DMS53 treated with DMSO at 0.1 percent for 48 hours (cell line): Measurements from ENCODE around the gene SCGB2A2.

Experiments used
- DNase-seq: peaks from one replicate; lab custom pipeline; 2025; ENCODE audit not compliant: unreplicated experiment; lab: John Stamatoyannopoulos, UW

Gene SCGB2A2

DNA sequence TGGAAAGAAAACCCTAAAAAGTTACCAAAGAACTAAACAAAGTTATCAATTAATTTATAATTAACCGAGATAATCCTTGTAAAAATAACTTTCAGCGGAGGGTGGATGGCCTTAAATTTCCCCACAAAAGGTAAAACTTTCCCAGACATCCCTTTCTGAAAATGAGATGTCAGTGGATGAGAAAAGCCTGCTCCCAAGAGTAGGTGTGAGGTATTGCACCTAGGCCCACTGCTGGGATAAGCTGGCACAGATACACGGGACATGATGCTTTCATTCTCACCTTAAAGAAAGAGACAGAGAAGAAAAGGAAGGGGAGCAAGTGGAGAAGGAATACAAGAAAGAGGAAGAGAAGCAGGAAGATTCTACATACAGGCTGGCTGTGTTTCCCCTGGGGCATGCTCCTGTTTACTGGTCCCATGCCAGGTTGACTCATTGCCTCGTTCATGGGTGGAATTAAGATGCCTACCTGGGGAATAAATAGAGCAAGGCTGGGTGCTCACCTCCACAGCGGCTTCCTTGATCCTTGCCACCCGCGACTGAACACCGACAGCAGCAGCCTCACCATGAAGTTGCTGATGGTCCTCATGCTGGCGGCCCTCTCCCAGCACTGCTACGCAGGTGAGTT lies at the start of gene SCGB2A2:
TSS of gene SCGB2A2 (plus strand) at position 505 of the 625 bp plus-strand sequence. CDS start at position 564, 59 bp downstream.
- no peak for DNase-seq

DNA sequence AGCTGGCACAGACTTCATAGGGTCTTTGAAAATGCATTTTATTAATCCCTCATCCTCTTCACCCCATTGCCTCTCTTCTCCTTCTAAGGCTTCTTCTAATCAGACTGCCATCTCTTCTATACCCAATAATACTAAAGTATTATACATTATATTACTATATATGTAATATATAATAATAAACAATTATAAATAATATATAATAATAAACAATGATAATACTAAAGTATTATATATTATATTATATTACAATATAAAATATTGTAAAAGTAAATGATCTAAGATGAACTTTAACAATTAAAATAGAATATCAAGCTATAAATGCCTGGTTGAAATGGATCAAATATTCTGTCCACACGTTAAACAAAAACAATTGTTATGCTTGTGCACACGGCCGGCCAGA lies 48.5 kb upstream of the SCGB2A2 start:
- no peak for DNase-seq

DNA sequence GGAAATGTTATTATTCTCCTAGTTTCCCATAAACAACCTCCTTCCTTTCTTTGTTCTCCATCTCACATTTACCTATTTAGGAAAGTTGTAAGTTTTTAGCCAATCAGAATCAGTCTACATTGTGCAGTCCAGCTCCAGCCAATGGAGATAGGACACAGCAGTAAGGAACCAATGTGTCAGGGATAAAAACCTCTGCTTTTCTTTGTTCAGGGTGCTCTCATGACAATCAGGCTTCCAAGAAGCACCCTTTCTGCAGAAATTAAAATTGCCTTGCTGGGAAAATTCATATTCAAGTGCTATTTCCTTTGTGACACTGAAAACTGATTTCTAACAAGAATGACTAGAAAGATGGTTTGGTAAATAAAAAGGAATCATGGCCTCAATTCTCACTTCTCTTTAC lies 46.9 kb upstream of the SCGB2A2 start:
- no peak for DNase-seq

DNA sequence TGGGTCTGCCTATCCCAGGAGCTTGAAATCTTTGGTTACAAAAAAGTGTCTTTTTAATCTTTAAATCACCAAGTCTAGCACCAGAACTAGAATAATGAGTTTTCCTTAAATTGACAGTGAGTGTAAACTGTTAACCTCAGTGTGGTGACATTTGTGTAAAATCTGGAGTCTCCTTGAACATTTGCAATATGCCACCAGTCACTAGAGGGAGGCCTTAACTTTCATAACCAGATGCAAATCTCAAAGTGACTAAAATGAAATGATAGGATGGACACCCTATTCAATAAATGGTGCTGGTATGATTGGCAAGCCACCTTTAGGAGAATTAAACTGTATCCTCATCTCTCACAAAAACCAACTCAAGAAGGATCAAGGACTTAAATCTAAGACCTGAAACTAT lies 36.2 kb upstream of the SCGB2A2 start:
- DNase-seq, result no peak

DNA sequence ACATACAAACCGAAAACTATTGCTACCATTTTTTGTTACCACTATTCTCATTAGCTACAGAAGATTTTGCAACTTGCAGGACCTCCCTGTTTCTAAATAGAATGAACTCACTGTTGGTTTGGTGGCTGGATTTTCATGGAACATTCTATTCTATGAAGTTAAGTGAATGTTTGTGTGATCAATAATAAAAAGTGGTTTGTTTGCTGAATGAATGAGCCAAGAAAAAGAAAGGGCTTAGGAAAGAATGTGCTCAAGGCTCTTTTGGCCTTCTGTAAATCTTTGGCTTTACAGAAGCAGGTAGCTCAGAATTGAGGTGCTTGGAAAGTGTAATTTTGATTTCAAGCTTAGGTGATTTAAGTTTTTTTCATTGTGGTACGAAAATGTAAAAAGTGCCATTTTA lies 33.8 kb upstream of the SCGB2A2 start:
- no peak for DNase-seq

DNA sequence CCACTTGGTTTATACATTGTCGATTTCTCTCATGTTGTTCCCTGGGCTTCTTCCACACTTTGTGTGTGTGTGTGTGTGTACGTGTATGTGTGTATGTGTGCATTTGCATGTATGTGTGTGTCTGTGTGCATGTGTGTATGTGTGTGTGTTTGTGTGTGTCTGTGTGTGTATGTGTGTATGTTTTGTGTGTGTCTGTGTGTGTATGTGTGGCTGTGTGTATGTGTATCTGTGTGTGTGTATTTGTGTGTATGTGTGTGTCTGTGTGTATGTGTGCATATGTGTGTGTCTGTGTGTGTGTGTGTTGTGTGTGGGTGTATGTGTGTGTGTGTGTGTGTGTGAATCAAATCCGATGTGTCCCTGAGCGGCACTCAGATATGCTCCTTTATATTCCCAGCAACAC lies 32.5 kb upstream of the SCGB2A2 start:
- no peak for DNase-seq

DNA sequence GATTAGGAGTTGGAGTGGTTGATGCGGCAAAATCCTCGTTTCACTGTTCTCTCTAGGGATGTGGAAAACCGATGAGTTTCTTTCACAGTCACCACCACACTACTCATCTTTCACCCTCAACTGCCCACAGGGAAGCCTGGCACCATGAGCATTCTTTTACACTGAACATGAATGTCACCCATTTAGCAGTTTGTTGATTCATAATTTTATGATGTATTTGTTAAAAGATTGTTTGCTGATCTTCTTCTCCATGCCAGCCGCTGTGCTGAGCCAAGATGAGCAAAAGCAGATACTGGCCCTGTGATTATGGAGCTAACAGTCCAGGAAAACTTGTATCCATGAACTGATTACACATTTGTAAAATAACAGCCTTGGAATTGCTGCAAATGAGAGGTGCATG lies 31.8 kb upstream of the SCGB2A2 start:
- DNase-seq, result no peak

DNA sequence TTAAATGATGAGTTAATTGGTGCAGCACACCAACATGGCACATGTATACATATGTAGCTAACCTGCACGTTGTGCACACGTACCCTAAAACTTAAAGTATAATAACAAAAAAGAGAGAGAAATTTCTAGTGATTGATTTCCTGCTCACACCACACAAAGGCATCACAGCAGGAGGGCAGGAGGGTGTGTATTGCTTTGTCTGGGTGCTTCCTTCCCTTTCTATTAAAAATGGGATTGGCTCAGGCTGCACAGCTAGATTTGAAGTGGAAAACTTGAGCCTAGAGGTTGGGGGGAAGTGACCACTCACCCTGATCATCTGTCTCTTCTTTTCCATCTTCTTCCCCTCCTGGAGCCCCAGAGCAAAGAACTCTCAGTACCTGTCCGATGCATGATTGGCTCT lies 28.9 kb upstream of the SCGB2A2 start:
- DNase-seq, result no peak

DNA sequence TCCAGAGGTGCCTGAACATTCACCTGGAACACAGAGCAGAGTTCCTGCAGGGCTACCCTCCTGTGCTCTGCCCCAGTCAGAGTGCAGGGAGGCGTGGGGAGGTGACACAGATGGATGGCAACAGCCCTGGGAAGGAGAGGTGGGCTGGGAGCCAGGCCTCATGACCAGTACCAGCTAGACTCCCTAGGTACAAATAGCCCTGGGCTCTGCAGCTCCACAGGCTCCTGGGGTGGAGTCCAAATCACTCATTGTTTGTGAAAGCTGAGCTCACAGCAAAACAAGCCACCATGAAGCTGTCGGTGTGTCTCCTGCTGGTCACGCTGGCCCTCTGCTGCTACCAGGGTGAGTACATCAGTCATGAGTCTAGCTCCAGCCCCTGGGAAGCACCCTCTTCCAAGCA lies 27.9 kb upstream of the SCGB2A2 start, which contains the start of gene SCGB1D2:
TSS of gene SCGB1D2 (plus strand) at position 219 of the 400 bp plus-strand sequence. CDS start at position 288, 69 bp downstream.
- DNase-seq, result no peak

DNA sequence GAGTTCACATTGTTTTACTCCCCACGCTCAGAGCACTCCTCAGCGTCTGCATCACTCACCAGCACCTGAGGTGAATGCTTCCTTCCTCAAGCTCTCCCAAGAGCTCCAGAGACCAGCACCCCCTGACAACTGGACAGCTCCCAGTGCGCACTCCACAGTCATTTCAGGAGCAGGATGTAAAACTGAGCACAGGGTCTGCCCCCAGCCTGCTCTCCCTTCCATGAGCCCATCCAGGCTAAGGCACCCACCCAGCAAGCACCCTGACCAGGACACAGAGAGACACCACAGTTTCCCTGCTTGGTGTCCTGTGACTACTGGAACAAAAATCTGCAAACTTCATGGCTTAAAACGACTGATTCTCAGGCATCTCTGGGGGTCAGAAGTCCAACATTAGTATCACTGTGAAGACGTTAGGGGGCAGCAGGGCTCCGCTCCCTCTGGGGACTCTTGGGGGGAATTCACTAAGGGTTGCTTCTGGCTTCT lies 24.6 kb upstream of the SCGB2A2 start:
- DNase-seq, result no peak

DNA sequence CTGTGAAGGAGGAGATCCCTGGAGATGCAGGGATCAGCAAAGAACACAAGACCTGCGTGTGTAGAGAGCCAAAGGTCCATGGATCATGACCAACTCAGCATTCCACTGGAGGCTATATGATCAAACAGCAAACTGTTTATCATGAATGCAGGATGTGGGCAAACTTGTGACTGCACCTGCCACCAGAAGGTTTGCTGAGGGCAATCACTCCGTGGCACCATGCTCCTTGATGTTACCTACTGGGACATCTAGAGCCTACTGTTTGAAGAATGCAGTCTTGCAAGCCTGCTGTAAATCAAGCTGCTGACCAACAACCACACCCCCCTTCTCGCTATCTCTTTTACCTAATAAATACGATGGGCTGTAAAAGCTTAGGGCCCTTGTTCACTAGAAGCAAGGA lies 18.3 kb upstream of the SCGB2A2 start:
- no peak for DNase-seq

DNA sequence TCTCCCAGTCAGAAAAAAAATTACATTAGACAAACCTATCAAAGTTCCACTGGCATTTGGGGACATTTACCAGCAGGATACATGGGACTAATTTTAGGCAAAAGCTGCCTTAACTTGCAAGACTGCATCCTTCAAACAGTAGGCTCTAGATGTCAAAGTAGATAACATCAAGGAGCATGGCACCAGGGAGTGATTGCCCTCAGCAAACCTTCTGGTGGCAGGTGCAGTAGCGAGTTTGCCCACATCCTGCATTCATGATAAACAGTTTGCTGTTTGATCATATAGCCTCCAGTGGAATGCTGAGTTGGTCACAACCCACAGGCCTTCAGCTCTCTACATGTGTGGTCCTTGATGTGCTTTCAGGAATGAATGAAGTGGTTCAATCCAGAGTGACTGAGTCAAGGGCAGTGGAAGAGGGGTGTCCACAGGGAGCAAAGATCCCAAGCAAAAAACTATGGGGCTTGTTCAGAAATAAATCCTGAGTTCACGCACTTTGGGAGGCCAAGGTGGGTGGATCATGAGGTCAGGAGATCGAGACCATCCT lies 15.9 kb upstream of the SCGB2A2 start:
- DNase-seq, result no peak

DNA sequence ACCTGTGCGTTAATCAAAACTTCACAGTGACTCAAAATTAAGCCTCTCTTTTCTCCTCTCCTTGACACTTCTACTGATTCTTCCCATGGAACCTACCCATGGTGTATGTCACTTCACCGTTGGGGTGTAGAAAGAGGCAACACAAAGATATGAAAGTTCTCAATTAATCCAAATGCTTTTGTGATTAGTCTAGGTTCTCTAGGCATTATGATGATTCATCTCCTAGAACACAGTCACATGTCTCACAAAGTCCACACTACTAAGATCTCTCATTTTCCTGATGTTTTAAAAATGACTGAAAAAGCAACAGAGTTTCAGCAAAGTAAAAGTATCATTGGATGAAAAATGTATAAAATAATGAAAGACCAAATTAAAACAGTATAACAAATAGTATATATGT lies 13.7 kb upstream of the SCGB2A2 start:
- no peak for DNase-seq

DNA sequence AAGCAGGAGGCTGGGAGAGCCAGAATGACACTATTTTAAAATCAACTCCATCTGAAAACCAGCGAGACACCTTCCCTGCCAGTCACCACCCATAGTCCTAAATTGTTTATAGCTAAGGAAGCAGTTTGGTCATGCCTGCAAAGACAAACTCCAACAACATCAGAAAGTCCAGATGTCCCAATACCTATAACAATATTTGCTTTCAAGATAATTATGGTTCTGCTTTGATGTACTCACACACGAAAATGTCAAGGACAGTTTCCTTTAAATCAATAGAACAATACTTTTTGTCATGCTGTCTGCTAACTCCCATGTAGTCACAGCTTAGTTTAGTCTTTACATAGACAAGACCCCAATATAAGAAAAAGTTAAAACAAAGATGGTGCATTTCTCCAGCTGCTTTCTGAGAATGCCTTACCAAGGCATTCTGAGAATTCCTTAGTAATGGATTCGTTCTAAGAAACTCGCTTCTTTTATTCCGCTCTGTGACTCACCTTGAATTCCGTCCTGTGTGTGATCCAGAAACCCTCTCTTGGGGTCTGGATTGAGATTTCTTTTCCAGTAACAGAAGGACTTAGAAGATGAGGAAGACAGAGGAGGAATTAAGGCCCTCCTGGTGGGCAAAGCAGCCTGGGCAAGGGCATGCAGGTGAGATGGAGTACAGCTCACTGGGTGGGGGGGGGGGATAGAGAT lies 9.6 kb upstream of the SCGB2A2 start:
- no peak for DNase-seq

DNA sequence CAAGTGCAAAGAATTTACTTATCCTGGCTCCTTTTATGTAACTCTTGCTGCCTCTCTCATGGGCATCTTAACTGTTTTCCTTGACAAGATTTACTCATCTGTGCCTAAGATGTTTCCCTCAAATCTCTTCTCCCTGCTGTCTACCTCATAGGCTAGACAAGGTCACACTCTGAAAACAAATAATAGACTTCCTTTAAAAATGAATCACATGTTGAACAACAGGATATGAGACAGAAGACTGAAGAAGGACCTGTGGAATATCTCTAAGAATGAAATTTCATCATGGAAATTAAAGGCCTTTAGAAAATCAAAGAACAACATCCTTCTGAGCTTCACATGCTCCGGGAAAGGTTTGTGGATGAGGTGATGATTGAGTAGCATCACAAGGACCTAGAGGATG lies 6.0 kb upstream of the SCGB2A2 start:
- no peak for DNase-seq

DNA sequence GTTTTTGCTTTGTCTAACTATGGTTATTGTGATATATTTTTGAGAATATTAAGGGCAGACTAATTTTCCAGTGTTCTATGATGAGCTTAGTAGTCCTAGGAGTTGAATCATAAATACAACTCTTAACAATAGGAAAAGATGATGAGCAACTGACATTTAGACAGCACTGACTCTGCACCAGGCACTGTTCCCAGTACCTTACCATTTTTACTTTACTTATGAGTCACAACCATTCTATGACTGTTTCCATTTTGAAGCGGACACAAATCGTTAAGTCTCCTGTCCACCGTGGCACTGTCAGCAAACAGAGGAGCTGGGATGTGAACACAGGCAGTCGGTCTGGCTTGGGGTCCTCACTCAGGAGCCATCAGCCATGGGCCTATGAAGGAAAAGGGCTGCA lies 3.4 kb upstream of the SCGB2A2 start:
- DNase-seq, result no peak

DNA sequence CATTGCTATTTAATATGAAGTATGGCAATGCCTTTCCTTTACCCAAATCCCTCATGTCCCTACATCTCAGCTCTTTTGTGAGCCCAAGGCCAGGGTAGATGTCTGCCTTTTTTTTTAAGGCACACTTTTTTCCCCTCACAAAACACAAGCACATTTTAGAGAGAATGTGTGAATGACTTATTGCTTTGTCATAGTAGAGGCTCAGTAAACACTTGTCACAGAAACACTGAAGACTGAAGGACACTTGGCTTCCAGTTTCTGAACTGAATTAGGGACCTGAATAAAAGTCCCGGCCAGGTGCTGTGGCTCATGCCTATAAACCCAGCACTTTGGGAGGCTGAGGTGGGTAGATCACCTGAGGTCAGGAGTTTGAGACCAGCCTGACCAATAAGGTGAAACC lies 2.9 kb upstream of the SCGB2A2 start:
- no peak for DNase-seq

DNA sequence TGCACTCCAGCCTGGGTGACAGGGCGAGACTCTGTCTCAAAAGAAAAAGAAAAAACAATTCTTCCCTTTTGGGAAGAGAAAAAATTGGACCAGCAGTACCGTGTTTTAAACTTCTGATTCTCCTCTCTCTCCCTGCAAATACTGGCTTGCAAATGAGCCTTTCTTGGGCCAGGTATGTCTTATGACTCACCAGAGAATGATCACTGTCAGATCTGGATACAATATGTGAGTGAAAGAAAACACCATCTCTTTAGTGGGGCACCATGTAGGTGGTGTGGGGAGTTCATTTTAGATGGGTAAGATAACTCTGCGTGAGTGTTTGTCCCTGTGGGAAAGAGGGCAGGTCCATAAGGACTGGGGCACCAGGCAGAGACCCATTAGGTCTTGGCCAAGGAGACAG lies 2.4 kb upstream of the SCGB2A2 start:
- DNase-seq, result no peak

DNA sequence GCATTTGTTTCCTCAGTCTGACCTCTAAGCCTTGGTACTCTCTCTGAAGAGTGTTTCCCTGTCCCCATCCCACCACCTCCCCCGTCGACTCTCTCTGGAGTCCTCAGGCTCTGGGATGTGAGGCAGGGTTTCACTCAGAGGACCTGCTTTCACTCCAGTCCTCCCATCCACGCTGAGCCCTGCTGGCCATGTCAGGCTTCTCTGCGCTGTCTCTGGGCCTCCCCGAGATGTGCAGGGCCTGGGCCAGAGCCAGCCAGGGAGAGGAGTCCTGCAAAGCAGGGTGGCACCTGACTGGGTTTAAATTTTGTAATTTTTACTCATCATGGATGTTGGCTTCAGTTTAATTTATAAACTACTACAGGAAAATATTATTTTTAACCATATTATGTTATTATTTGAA lies 3.3 kb downstream of the SCGB2A2 start:
- DNase-seq, result no peak

DNA sequence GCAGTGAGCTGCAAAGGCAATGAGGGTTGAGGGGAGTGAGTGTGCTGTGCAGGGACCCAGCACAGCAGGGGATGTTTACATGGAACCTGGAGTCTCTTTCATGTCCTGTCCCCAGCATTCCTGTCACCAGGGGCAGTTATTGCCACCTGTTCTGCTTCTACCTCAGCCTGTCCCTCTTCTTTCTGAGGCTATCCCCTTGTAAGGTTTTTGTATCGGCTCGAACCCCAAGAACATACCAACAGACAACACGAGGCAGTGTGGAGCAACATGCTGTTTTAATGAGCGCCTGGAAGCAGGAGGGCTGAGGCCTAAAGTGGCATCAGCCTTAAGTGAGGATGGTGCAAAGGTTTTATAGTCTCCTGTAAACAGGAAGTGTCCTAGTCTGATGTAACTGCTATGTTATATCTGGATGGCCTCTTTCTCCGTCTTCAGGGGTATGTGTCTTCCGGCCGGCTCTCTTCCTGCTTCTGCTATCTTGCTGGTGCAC lies 3.9 kb downstream of the SCGB2A2 start:
- no peak for DNase-seq

DNA sequence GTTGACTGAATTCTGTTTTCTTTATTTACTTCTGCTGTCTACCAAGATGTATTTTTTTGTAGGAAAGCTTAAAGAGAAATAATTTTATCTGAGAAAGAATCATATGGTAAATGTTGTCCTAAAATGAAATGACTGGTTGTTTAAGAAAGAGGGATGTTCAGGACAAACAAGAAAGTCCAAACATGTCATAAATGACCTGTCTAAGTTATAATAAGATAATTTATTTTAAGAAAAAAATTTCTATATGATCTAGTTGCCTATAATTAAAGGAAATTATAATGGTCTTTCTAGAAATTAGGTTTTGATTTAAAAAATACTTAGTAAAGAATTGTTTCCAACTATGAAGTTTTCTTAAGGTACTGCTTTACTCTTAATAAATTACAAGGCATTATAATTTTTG lies 10.5 kb downstream of the SCGB2A2 start:
- DNase-seq, result no peak

DNA sequence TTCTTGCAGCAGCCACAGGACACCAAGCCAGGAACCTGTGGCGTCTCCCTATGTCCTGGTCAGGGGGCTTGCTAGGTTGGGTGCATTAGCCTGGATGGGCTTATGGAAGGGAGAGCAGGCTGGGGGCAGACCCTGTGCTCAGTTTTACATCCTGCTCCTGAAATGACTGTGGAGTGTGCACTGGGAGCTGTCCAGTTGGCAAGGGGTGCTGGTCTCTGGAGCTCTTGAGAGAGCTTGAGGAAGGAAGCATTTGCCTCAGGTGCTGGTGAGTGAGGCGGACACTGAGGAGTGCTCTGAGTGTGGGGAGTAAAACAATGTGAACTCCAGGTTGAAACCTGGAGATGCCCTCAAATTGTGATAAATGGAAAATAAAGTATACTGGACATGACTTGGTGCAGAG lies 25.5 kb downstream of the SCGB2A2 start:
- DNase-seq, result no peak
